ENCODE data around the gene PRDM16.

PRDM16 gene

GRCh38 chr1:3333903-3334302, 264.9 kb downstream of the PRDM16 start:
- peak; percentile 56 for DNase-seq

DNA sequence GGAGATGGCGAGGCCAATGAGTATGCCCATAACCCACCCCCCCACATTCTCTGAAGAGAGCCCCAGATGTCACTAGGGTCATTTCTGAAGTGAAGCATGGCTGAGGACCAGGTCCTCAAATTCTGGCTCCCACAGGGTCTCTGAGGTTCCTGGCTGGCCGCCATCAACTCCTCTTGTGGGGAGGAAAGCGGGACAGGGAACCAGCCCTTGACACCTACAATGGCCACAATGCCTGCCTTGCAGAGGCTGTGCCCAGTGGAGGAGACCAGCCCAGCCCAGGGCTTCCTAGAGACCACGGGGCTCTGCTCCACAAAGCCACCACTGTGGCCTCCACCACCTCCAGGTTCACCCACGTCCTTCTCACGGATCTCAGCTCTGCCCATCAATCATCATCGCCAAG, 265.4 kb downstream of the PRDM16 start:
- no peak for DNase-seq

GRCh38 chr1:3335754-3336640, 267.0 kb downstream of the PRDM16 start:
- no peak for DNase-seq

GRCh38 chr1:3336641-3337630, 267.9 kb downstream of the PRDM16 start:
- no peak for DNase-seq

DNA sequence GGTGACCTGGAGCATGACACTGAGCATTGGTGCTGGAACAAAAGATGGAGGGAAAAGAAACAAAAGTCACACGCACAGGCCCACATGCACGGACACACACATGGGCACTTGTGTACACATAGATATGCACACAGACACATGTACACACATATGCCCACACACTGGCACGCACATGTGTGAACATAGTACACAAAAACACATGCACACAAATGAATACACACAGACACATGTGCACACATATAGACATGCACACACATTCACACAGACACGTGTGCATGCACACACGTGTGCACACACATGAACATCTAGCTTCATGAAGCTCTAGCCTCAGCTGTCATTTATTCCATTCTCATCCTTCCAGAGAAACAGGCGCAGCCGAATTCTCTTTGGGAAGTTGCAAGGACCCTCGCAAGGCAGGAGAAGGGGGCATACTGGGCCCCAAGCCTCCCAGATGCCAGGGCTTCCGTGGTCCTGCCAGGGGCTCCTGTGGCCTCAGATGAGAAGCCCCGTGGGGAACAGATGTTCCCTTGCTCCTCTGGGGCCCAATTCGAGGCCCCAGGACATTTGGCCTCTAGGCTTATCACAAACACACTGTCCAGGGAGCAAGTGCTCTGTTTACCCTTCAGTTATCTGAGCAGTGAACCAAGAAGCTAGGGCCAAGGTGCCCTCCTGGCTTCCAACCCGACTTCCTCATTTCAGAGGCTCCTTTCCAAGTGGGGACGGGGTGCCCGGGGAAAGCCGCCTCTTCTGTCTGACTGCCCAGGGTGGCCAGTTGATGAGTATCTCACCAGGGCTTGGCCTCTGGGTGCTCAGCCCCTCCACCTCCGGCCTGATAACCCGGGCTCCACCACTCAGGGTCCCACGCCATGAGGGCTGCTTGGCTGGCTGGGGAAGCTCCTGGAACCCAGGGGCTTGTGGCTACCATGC, 269.1 kb downstream of the PRDM16 start:
- DNase-seq = no peak

DNA sequence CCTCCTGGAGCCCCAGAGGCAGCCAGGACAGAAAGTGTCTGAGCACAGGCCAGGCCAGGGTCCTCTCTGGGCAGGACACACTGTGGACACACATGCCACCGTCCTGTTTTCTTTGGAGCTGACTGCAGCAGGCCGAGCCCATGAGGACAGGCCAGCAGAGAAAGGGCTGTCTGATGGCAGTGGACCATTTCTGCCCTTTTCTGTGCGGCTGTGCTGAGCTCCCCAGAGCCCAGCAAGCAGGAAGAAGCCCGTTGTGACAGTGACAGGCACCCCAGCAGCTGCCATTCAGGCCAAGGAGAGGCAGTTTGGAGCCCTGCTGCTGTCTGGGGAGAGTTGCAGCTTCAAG, 269.7 kb downstream of the PRDM16 start:
- no peak for DNase-seq

DNA sequence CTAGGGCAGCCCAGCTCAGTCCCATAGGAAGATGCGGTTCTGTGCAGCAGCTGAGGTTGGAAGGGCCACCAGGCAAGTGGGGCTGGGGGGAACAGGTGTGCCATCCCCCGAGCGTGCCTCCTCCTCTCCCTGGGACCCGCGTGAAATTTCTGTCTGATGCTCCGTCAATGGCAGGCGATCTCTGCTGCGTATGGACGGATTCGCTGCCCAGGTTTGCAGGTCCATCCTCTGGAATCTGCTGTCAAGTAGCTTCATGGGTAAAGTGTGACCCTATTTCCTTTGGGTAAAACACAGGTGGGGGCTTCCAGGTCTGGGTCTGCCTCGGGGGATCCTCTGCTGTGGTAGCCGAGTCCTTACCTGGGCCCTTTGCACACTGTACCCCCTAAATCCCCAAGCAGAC, 270.9 kb downstream of the PRDM16 start:
- DNase-seq = no peak

GRCh38 chr1:3340548-3341235, 271.7 kb downstream of the PRDM16 start:
- no peak for DNase-seq

DNA sequence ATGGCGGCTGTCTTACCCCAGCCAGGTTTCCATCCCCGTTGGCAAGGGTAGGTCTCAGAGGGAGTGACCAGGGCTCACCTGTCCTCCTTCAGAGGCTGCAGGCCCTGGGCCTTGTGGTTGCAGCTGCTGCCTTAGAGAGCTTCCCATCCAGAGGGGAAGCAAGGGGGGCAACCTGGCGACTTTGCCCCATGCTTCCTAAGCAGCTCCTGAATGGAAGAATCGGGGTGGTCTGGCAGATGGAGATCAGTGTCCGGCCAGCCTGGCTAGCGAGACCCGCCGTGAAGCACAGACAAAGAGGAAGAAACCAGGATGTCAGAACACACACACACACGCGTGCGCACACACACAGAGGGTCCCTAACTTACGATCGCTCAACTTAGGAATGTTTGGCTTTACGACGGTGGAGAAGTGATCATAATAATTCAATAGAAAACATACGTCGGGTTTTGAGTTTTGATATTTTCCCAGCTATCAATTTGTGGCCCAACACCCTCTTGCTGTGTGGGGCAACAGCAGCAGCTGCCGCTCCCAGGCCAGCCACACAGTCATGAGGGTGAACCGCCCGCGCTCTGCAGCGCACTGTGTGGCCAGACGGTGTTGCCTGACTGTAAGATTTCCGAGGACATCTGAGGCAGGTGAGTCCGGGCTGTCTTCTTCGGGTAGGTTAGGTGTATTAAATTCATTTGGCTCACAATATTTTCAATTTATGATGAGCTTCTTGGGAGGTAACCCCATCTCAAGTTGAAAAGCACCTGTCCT, 272.4 kb downstream of the PRDM16 start:
- DNase-seq = no peak

DNA sequence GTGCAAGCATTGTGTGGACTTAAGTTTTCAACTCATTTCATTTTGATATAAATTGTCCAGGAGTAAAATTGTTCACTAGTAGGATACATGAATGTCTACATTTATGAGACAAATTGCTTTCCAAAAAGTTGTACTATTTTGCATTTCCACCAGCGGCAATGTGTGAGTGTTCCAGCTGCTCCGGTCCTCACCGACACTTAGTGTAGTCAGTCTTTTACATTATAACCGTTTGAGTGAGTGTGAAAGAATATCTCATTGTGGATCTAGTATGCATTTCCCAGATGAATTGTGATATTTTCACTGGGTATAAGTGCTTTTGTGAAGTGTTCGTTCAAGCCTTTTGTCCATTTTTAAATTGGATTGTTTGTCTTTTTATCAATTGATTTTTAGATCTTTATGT, 274.0 kb downstream of the PRDM16 start:
- no peak for DNase-seq

DNA sequence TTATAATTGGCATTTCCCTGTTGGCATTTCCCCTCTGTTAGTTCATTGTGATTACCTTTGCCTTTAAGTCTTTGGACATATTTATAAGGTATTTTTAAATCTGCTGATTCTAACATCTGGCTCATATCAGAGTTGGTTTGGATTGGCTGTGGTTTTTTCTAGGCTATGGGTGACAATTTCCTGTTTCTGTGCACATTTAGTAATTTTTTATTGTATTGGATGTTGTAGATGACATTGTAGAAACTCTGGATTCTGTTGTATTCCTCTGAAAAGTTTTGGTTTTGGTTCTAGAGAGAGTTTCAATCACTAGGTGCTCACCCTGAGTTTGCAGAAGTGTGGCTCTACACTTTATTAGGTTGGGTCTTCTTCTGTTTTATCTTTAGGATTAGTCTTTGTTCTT, 275.4 kb downstream of the PRDM16 start:
- no peak for DNase-seq

DNA sequence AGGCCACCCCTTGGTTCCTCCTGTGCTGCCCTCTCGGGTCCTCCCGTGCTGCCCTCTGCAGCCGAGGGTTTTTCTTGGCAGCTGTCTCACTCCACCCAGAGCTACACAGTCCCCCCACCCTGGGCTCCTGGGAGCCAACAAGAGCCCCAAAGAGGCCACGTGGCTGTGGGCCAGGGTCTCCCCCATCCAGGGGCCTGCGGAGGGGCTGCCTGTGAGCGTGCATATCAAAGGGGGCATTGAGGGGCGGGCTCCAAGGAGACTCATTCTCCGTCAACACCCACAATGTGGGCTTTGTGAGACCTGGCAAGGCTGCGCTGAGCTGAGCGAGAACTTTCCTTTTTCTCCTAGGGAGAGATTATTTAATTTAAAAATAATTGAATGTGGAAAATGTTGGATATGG, 276.8 kb downstream of the PRDM16 start:
- DNase-seq = no peak

DNA sequence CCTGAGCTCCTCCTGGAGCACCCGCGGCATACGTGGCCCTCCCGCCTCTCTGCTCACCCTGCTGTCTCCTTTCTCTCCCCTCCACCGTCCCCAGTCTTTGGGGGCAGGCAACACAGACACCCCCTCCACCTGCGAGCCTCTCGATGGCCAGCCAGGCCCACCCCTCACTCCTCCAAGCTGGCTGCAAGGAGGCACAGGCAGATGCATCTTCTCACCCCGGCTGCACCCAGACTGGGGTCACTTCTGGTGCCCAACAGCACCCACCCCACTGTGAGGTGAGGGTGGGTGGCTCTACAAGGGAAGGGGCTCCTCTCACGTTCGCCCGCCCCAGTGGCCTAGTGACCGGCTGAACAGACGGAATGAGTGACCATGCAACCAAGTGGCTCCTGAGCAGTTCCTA, 277.5 kb downstream of the PRDM16 start:
- no peak for DNase-seq

DNA sequence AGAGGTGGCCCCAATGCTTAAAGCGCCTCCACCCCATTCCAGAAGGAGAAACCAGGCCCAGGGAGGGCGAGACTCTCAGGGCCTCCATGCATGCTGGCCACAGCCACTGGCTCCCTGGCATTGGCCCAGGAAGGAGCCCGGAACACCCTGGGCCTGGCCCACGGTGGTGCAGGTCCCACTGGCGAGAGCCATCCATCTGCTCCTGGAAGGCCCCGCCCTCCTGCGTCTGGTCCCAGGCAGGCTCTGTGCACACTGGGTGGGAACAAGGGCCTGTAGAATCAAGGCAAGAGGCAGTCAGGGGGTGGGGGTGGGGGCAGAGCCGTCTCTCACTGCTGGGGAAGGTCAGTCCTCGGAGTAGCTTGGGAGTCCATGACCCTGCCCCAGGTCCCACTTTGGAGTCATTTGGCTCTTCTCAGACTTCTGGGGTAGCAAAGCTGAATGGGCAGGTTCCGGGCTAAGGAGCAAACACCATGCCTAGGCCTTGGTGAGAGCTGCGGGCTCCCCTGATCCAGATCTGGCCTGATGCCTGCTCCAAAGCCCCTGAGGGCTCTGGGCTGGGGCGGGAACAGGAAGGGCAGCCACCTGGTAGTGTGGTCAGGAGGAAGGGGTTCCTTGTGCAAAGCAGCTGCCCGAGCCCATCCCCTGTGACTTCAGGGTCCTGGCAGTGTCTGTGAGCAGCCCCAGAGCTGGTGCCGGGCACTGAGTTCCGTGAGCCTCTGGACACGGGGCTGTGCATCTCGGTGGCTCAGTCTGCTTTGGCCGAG, 278.4 kb downstream of the PRDM16 start:
- DNase-seq = no peak

- no peak for DNase-seq
These were observed 279.3 kb downstream of the PRDM16 start for GRCh38 chr1:3348196-3348865.

- no peak for DNase-seq
These were observed 280.4 kb downstream of the PRDM16 start for GRCh38 chr1:3349161-3349967.

- DNase-seq = no peak
These were observed 280.9 kb downstream of the PRDM16 start for GRCh38 chr1:3349968-3350299.

DNA sequence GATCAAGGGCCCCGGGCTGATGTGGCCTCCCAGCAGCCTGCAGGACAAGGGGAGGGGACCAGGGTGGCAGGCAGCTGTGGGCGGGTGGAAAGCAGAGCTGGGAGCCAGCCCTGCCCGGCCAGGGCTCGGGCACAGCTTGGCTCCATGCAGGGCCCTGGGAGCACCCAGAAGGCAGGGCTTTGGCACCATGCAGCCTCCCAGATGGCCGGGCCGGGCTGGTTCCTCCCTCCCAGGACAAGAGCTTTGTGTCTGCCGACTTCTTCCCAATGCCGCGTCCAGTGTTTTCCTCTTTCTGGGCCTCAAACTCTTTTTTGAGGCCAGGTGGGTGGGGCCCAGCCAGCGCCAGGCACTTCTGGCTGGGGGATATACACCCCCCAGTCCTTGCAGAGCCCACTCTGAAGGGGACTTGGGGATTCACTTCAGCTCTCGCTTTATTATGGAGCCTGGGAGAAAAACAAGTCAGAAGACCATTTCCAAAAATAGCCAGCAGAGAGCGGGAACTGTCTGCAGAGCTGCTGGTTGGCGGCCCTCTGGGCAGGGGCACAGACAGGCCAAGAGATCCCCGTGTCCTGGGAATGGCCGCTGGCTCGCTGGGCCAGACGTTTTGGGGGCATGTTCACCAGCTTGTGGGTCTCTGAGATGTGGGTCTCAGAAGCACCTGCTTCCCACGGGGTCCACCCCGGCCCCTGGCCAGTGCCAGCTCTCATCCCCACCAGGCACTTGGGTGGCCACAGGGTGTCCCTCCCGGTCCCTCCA, 281.7 kb downstream of the PRDM16 start:
- peak; percentile 29 for DNase-seq

Data from DMS153 (cell line).